Putamen (tissue), 1 donor: ENCODE results near the gene FOXN3.

Experiments
- DNase-seq: peaks from one replicate; pipeline ENCODE4 v3.0.0-alpha.2; 2016; ENCODE audit warnings: low spot score

Gene FOXN3

GRCh38 chr14:89330236-89331002 lies 86.6 kb downstream of the FOXN3 start:
- DNase-seq = no peak

- DNase-seq = no peak
These were observed 89.2 kb downstream of the FOXN3 start for GRCh38 chr14:89327771-89328212.

- DNase-seq = no peak
These were observed 91.1 kb downstream of the FOXN3 start for GRCh38 chr14:89325959-89326358.

- DNase-seq = no peak
These were observed 91.6 kb downstream of the FOXN3 start for GRCh38 chr14:89325299-89325883.

GRCh38 chr14:89324501-89325298 lies 92.3 kb downstream of the FOXN3 start:
- DNase-seq = no peak

- no peak for DNase-seq
These were observed 96.5 kb downstream of the FOXN3 start for GRCh38 chr14:89320381-89321000.

GRCh38 chr14:89319687-89320086 lies 97.3 kb downstream of the FOXN3 start:
- DNase-seq = no peak

GRCh38 chr14:89317051-89317691 lies 99.9 kb downstream of the FOXN3 start:
- DNase-seq = no peak

- DNase-seq = no peak
These were observed 101.3 kb downstream of the FOXN3 start for GRCh38 chr14:89315493-89316470.

- DNase-seq = no peak
These were observed 102.8 kb downstream of the FOXN3 start for GRCh38 chr14:89314274-89314673.

- no peak for DNase-seq
These were observed 104.1 kb downstream of the FOXN3 start for GRCh38 chr14:89312932-89313331.

- DNase-seq = no peak
These were observed 106.8 kb downstream of the FOXN3 start for GRCh38 chr14:89310211-89310610.

- no peak for DNase-seq
These were observed 107.3 kb downstream of the FOXN3 start for GRCh38 chr14:89309670-89310177.

GRCh38 chr14:89308232-89308959 lies 108.6 kb downstream of the FOXN3 start:
- DNase-seq = no peak

- DNase-seq = no peak
These were observed 109.6 kb downstream of the FOXN3 start for GRCh38 chr14:89307409-89307808.

GRCh38 chr14:89304972-89305703 lies 111.9 kb downstream of the FOXN3 start:
- DNase-seq = no peak

- DNase-seq = no peak
These were observed 112.5 kb downstream of the FOXN3 start for GRCh38 chr14:89304561-89304960.

- DNase-seq = peak; percentile 67
These were observed 113.3 kb downstream of the FOXN3 start for GRCh38 chr14:89303456-89304435.
